GM12878 (cell line): ENCODE results near the gene GRIK1. TPM values are rescaled to one million over a fixed set of nuclear protein-coding genes. Genes with fewer than 3 reads are reported as not detected.

ENCODE experiments used
- ATAC-seq: fragments of 200-7000 bp; cut with Tn5 transposase; 3 replicates; pipeline ENCODE4 v1.9.1; 2020; ENCODE audit warnings: mild to moderate bottlenecking, moderate library complexity
- BruUV-seq: library from RNA; stranded (reverse); fragments of 400-500 nt; replicated peaks from 2 replicates; lab custom pipeline; 2021; lab: Mats Ljungman, UMichigan
- CTCF ChIA-PET: fragments of 300-600 bp; sonication (Branson Sonifier 250); formaldehyde crosslinking; extraction: SDS; loops from one replicate; lab custom pipeline; 2021; ENCODE audit warnings: inconsistent platforms; lab: Yijun Ruan, JAX
- POLR2A ChIA-PET: fragments of 350-600 bp; formaldehyde crosslinking; extraction: SDS; loops from one replicate; lab custom pipeline; 2021; ENCODE audit warnings: inconsistent platforms; lab: Charles Lee
- RAD21 ChIA-PET: fragments of 300-600 bp; sonication (Branson Sonifier 250); formaldehyde crosslinking; loops from one replicate; lab custom pipeline; 2023; ENCODE audit warnings: antibody characterized with exemption; ENCODE audit not compliant: unreplicated experiment; lab: Charles Lee
- SMC1A ChIA-PET: fragments of 300-600 bp; sonication (Branson Sonifier 250); formaldehyde crosslinking; loops from one replicate; lab custom pipeline; 2023; ENCODE audit not compliant: unreplicated experiment, uncharacterized antibody; lab: Charles Lee
- DNase-seq: peaks from one replicate; pipeline ENCODE4 v3.0.0-alpha.2; 2011; ENCODE audit warnings: low read depth, low spot score
- FAIRE-seq: peaks from 3 replicates; lab custom pipeline; 2011; peaks lifted over from hg19 to GRCh38; lab: Jason Lieb, UNC
- H2AFZ ChIP-seq: 2 replicates; pipeline ENCODE4 v1.6.0; 2011; ENCODE audit warnings: low read depth, low read length, control low read depth; ENCODE audit not compliant: control insufficient read depth
- H3K27ac ChIP-seq: 2 replicates; pipeline ENCODE4 v1.5.1; 2011; ENCODE audit warnings: control low read depth; ENCODE audit not compliant: control insufficient read depth, insufficient read depth
- H3K27me3 ChIP-seq, 2 experiments: replicated peaks in 1 of 2; 2 replicates each; pipeline versions ENCODE4 v1.6.0 to v1.6.1; 2011; ENCODE audit warnings: low read length in 1 of 2; ENCODE audit not compliant: control insufficient read depth in 2 of 2, insufficient read depth in 2 of 2
- H3K36me3 ChIP-seq, 2 experiments: 2 replicates each; pipeline ENCODE4 v1.5.1; 2011; ENCODE audit warnings: low read length in 1 of 2; ENCODE audit not compliant: control insufficient read depth in 2 of 2, insufficient read depth in 2 of 2
- H3K4me1 ChIP-seq: 2 replicates; pipeline ENCODE4 v1.6.1; 2011; ENCODE audit warnings: mild to moderate bottlenecking, low read length, moderate library complexity, mixed read lengths; ENCODE audit not compliant: control insufficient read depth, insufficient read depth
- H3K4me2 ChIP-seq: 2 replicates; pipeline ENCODE4 v1.6.0; 2011; ENCODE audit warnings: control low read depth; ENCODE audit not compliant: control insufficient read depth, insufficient read depth
- H3K4me3 ChIP-seq: fragments of 200-600 bp; sonication (generic); 2 replicates; pipeline ENCODE4 v1.5.1; 2016
- H3K79me2 ChIP-seq: 2 replicates; pipeline ENCODE4 v1.6.0; 2011; ENCODE audit warnings: low read length; ENCODE audit not compliant: control insufficient read depth, insufficient read depth
- H3K9ac ChIP-seq: 2 replicates; pipeline ENCODE4 v1.8.0; 2011; ENCODE audit warnings: low read length, control low read depth, mixed read lengths; ENCODE audit not compliant: control insufficient read depth, insufficient read depth
- H3K9me3 ChIP-seq: replicated peaks from 3 replicates; pipeline ENCODE4 v1.5.1; 2011; ENCODE audit warnings: mild to moderate bottlenecking, low read length; ENCODE audit not compliant: control insufficient read depth, insufficient read depth
- H4K20me1 ChIP-seq: 2 replicates; pipeline ENCODE4 v1.6.0; 2011; ENCODE audit not compliant: control insufficient read depth, insufficient read depth
- BRCA1 ChIP-seq: IDR thresholded peaks from 2 replicates; pipeline ENCODE4 v1.6.1; 2011; ENCODE audit warnings: low read depth, low read length, improper control_type of control experiment
- CBX3 ChIP-seq: fragments of 200-600 bp; sonication (generic); IDR thresholded peaks from 2 replicates; pipeline ENCODE4 v1.6.1; 2016; ENCODE audit warnings: low read depth, borderline replicate concordance
- ESRRA ChIP-seq: IDR thresholded peaks from 2 replicates; pipeline ENCODE4 v1.6.1; 2012; ENCODE audit warnings: mild to moderate bottlenecking, low read length, improper control_type of control experiment
- HSF1 ChIP-seq: fragments of 150-350 bp; IDR thresholded peaks from 2 replicates; pipeline ENCODE4 v1.6.1; 2014; ENCODE audit warnings: mild to moderate bottlenecking, low read depth, low read length
- IRF3 ChIP-seq: fragments of 450-650 bp; IDR thresholded peaks from 2 replicates; pipeline ENCODE4 v1.6.1; 2014; ENCODE audit warnings: mild to moderate bottlenecking
- KDM1A ChIP-seq: fragments of 200-600 bp; sonication (generic); IDR thresholded peaks from 2 replicates; pipeline ENCODE4 v1.6.1; 2016; ENCODE audit warnings: borderline replicate concordance
- LARP7 ChIP-seq: fragments of 450-650 bp; IDR thresholded peaks from 2 replicates; pipeline ENCODE4 v1.6.1; 2017; ENCODE audit warnings: mild to moderate bottlenecking
- NFYB ChIP-seq: IDR thresholded peaks from 2 replicates; pipeline ENCODE4 v1.6.1; 2011; ENCODE audit warnings: low read depth, mild to moderate bottlenecking, low read length, improper control_type of control experiment, moderate library complexity; ENCODE audit not compliant: insufficient read depth
- NR2C2 ChIP-seq: IDR thresholded peaks from 2 replicates; pipeline ENCODE4 v1.6.1; 2011; ENCODE audit warnings: borderline replicate concordance, low read depth; ENCODE audit not compliant: control insufficient read depth, insufficient read length
- PRDM15 ChIP-seq: fragments of 450-650 bp; formaldehyde crosslinking; IDR thresholded peaks from 2 replicates; pipeline ENCODE4 v1.4.0; 2020; ENCODE audit warnings: mild to moderate bottlenecking, moderate library complexity
- RUNX3 ChIP-seq: IDR thresholded peaks from 2 replicates; pipeline ENCODE4 v1.6.1; 2012; ENCODE audit warnings: low read length, inconsistent platforms
- TAF1 ChIP-seq: IDR thresholded peaks from 2 replicates; pipeline ENCODE4 v1.6.1; 2011; ENCODE audit warnings: mild to moderate bottlenecking, low read depth, low read length, borderline replicate concordance
- WRNIP1 ChIP-seq: IDR thresholded peaks from 2 replicates; pipeline ENCODE4 v1.6.1; 2011; ENCODE audit warnings: low read depth, low read length, improper control_type of control experiment, borderline replicate concordance
- YBX1 ChIP-seq: fragments of 450-650 bp; IDR thresholded peaks from 2 replicates; pipeline ENCODE4 v1.6.1; 2016; ENCODE audit warnings: antibody characterized with exemption
- ZBTB33 ChIP-seq: fragments of 450-650 bp; IDR thresholded peaks from 2 replicates; pipeline ENCODE4 v1.6.1; 2017; ENCODE audit warnings: mild to moderate bottlenecking
- ZNF207 ChIP-seq: fragments of 450-650 bp; IDR thresholded peaks from 2 replicates; pipeline ENCODE4 v1.6.1; 2014; ENCODE audit warnings: antibody characterized with exemption, mild to moderate bottlenecking, borderline replicate concordance
- WGBS: methylation state at CpG from one replicate; pipeline ENCODE4 v1.1.6; 2016; ENCODE audit warnings: low lambda C conversion rate; ENCODE audit not compliant: insufficient replicate concordance, insufficient coverage; ENCODE audit errors: missing lambda C conversion rate; 5-methylcytosine and 5-hydroxymethylcytosine counted together
- in situ Hi-C: fragments of 300-500 bp; cut with MboI; formaldehyde crosslinking; loops from 9 replicates; pipeline ENCODE4 v1.14.3; 2018; ENCODE audit warnings: mixed read lengths
- intact Hi-C: fragments of 100-400 bp; cut with micrococcal nuclease; formaldehyde crosslinking; loops from one replicate; pipeline ENCODE4 v1.14.2; 2022; ENCODE audit not compliant: unreplicated experiment
- polyA plus RNA-seq, 11 experiments: library from polyadenylated mRNA; depleted of rRNA in 4 of 11; unstranded in 6 of 11; stranded (reverse) in 5 of 11; fragments of >200 nt; fragmentation: Nextera tagmentation in 4 of 11; fragmentation: Illumina TruSeq in 1 of 11; extraction: Ambion mirVana in 4 of 11; extraction: Trizol in 1 of 11; gene quantifications; 1 replicate in 1 of 11; 2 replicates in 10 of 11; pipeline versions ENCODE4 v1.2.1 to v1.2.3, GENCODE V29; 2011 to 2016; ENCODE audit warnings: inconsistent platforms in 2 of 11, missing spikeins in 2 of 11, low read depth in 1 of 11
- total RNA-seq, 4 experiments: library from RNA; depleted of rRNA in 3 of 4; stranded (reverse); fragments of >200 nt in 3 of 4; fragmentation: Illumina TruSeq in 1 of 4; extraction: Trizol in 1 of 4; gene quantifications; 2 replicates each; pipeline versions ENCODE4 v1.2.1 to v1.2.3, GENCODE V29; 2013 to 2021

Gene GRIK1
- total and polyA plus RNA-seq, 10 of the 15 experiments (the other 5 are each of a cell fraction or from before 2014, with no cell fraction given) = 0.05 to 0.13 (median 0.09) TPM; not detected in 7

GRCh38 chr21:29581393-29581792 lies 358.4 kb downstream of the GRIK1 start (continued):
- no peak for TF ChIP-seq WRNIP1
- no peak for TF ChIP-seq YBX1
- TF ChIP-seq BRCA1 = no peak
- TF ChIP-seq RUNX3 = no peak
- no peak for TF ChIP-seq NR2C2

GRCh38 chr21:29580732-29581285 lies 359.0 kb downstream of the GRIK1 start:
- no peak for DNase-seq
- H3K79me2 ChIP-seq = no peaks in the 10 kb centered on the region
- POLR2A ChIA-PET = no interaction called here
- H3K4me1 ChIP-seq = no peaks in the 10 kb centered on the region
- H4K20me1 ChIP-seq = no peaks in the 10 kb centered on the region
- no peak overlapping the region for H3K27ac ChIP-seq
- no peaks in the 10 kb centered on the region for H3K27me3 ChIP-seq
- CTCF ChIA-PET = no interaction called here
- H3K9me3 ChIP-seq = no peaks in the 10 kb centered on the region
- H3K9ac ChIP-seq = no peak overlapping the region
- in situ Hi-C loops = no loop called here
- RAD21 ChIA-PET = no interaction called here
- no peak overlapping the region for H3K4me2 ChIP-seq
- no peak overlapping the region for H2AFZ ChIP-seq
- H3K4me3 ChIP-seq = no peak overlapping the region
- ATAC-seq = no peak
- SMC1A ChIA-PET = interaction anchor here (1.0 kb wide), 1 partner anchor 19 kb away, joined by 3 read pairs; no protein-coding TSS in a partner anchor
- intact Hi-C loops = no loop called here
- FAIRE-seq = no peak
- H3K36me3 ChIP-seq = no peaks in the 10 kb centered on the region
- WGBS = 11% methylated on average over 5 of the region's 5 CpGs
- BruUV-seq = no TSS peak
- no peak for TF ChIP-seq KDM1A
- TF ChIP-seq ESRRA = no peak
- TF ChIP-seq LARP7 = no peak
- TF ChIP-seq TAF1 = no peak
- TF ChIP-seq PRDM15 = no peak
- no peak for TF ChIP-seq NFYB
- no peak for TF ChIP-seq IRF3
- TF ChIP-seq ZBTB33 = no peak
- TF ChIP-seq CBX3 = no peak
- no peak for TF ChIP-seq HSF1
- TF ChIP-seq ZNF207 = no peak
